Suppressor macrophage treated with lipopolysaccharide for 4 hours (primary cell): ENCODE measurements around the gene SRSF4.
"Not testable (repeated sequence)": the region's sequence is repeated elsewhere in the genome, so short reads cannot be mapped to it uniquely, and the experiment has no call there.

Experiments used
- DNase-seq: peaks from one replicate; pipeline ENCODE4 v3.0.0-alpha.2; 2020

Gene SRSF4

DNA sequence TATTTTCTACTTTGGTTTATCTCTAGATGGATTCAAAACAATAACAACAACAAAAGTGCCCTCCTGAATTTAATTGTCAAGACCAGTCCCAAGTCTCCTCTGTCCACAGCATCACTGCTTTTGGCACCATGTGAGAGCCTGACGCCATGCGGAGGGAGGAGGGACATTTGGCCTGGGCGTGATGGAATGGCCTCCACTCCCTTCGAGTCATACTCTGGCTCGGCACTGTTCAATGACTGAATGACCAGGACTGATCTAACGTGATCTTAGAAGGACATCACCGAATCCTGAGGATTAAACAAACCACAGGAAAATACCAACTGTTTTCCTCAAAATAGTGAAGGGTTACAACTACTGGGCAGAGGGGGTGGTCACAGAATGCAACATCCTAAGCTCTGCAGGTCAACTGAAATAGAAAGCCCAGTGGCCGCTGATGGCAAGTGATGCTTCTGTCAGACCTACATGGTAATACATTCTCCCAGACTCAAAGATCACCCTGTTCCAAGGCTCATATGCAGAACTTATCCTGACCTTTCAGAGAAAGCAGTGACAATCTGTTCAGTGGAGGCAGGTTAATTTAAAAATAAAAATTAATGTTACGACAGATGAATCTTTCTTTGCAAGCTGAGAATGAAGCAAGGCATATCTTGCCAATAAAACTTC lies 19.1 kb downstream of the SRSF4 start:
- DNase-seq, result no peak

DNA sequence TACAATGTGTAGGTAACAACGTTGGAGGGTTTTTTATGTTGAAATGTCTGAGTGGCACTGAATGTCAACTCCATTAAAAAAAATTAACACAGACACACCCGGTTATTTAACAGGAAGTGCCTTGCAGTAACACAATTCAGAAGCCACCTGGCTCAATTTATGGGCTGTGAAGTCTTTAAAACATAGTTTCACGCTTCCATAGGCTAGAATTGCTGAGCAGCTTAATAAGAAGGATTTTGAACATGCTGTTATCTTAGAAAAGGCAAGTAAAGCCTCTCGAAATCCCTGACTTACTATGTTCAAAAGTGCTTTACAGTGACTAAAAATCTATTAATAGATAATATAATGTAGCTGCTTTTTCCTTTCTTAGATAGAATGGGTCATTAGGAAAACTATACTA lies 19.7 kb downstream of the SRSF4 start:
- no peak for DNase-seq

DNA sequence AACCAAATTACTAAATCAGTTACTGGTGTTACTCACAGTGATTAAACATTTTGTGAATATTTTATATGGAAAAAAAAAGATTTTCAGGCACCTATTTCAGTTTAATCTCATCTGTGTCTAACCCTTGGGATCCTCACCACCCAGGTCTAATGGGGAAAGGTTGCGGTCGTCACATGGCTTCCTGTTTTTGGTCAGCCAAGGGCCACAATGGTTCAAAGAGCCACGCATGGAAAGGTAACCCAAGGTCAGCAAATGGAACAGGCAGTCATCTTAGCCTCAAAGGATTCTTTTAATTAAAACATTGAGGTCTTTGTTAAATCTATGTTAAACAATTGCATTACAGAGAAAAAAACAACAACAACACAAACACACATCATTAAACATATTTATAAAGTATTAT lies 21.9 kb downstream of the SRSF4 start:
- DNase-seq, result no peak

DNA sequence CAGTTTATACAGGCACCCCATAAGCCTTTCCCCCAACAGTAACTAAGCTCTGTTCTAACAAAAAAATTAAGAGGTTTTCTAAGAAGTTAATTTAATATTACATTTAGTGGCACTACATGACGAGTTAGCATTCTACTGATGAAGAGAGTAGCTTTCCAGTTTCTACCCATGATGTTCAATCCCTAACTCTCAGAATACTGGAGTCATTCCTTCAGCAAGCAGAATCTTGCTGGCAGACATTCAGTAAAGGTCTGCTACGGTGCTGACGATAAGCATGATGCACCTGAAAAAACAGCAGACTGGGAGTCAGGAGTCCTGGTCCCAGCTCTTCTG lies 24.5 kb downstream of the SRSF4 start:
- DNase-seq, result no peak

DNA sequence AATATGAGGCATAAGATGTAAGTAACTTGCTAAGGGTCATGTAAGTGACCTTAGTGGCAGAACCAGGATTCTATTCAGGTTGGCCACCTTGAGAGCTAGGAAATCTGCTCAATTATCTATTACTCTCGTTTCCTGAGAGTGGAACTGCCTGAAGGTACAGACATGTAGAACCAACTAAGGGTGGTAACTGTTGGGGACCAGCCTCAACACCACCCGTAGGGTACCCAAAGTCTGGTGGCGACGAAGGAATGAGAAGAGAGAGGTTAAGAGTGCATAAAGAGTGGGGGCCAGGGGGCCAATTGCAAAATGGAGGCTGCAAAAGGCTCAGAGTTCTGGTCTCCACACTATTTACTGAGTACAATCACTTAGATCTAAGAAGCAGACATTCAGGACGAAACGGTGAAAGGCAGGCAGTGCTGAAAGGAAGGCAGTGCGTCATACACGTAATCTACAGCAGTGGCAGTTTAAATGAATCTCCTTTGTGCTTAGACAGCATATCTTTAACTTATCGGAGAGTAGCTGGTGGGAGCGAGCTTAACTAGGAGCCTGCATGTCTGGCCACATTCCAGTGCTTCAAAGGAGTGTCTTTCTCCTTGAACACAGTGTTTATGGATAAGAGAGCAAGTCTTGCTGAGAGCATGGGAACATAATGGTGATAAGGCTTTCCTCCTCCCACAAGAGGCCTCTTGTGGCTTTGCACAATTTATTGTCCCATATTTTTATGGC lies 25.0 kb downstream of the SRSF4 start:
- DNase-seq, result no peak

DNA sequence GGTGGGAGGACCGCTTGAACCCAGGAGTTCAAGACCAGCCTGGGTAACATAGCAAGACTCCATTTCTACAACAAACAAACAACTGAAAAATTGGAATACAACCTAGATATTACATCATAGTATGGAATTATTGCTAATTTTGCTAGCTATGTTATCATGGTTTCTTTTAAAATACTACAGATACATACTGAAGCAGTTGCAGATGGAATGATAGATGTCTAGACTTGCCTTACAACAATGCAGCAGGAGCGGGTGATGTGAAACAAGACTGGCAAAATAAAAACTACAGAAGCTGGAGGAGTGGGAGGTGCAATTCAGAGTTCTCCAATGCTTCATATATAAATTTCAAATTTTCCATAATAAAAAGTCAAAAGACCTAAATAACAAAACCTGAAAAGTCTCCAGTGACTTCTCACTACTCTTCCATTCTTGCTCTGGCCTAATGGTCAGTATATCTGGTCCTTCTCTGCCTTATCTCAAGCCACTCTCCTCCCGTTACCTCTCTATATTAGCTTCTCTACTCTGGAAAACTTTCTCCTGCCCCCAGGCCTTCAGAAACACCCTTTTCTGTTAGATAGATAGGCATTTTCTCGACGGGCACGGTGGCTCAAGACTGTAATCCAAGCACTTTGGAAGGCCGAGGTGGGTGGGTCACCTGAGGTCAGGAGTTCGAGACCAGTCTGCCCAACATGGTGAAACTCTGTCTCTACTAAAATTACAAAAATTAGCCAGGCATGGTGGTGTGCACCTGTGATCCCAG lies 29.5 kb downstream of the SRSF4 start:
- no peak for DNase-seq

DNA sequence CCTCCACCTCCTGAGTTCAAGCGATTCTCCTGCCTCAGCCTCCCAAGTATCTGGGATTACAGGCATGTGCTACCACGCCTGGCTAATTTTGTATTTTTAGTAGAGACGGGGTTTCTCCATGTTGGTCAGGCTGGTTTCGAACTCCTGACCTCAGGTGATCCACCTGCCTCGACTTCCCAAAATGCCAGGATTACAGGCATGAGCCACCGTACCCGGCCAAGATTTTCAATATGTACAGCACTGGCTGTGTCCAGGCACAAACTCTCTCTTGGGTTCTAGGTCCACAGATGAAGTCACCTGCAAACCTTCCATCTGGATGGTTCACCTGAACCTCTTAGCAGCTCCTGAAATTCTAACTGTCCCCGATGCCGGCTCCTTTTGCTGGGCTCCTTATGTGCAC lies 31.4 kb downstream of the SRSF4 start:
- DNase-seq, result not testable (repeated sequence)

DNA sequence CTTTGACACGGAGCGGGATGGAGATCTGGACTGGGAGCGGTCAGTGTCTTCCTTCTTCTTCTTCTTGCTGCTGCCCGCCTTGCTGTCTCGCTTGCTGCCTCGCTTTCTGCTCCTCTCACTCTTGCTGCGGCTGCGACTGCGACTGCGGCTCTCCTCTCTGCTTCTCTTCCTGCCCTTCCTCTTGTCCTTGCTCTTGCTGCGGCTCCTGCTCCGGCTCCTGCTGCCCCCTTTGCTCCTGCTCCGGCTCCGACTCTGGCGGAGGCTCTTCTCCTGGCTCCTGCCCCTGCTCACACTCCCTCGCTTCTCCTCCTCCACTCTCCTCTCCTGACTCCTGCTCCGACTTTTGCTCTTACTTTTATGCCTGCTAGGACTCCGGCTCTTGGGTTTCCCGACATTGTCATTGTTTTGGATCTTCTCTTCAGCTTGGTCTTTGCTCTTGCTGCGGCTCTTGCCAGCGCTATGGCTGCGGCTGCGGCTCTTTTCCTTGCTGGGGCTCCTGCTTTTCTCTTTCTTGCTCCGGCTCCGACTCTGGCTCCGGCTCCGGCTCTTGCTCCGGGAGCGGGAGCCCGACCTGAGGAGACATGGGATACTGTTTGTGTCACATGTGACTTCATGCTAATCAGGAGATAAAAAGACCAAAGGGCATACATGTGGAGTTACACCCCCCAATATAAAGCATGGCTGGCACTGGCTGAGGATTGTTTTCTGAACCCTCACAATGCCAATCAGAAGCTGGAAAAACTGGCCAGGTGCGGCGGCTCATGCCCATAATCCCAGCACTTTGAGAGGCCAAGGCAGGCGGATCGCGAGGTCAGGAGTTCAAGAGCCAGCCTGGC lies 32.8 kb downstream of the SRSF4 start:
- no peak for DNase-seq

DNA sequence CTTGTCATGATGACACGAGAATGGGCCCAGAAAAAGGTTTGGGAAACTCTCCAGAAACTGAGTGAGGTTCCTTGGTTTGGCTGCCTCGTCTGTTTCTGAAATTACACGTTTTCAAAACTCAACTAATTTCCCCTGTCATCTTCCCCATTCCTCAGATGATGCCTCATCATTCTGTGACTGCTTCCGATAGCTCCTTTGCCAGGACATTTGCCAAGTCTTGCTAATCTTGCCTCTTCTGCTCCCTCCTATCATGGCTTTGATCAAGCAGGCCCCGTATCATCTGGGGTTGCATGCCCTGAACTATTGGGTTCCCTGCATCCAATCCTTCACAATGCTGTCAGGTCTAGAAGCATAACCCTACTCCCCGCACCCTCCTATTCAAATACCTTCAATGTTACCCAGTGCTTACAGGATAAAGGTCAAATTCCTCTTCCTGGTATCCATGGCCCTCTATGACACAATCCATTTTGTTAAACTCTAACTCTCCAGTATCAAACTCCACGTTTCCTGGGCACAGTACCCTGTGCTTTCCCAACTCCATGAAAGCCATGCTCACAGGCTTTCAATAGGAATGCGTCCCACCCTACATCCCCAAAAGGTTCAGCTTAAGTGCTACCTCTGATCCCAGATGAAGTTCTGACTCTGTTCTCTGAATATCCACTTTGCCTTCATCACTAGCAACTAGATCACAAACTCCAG lies 35.8 kb downstream of the SRSF4 start:
- DNase-seq, result no peak

DNA sequence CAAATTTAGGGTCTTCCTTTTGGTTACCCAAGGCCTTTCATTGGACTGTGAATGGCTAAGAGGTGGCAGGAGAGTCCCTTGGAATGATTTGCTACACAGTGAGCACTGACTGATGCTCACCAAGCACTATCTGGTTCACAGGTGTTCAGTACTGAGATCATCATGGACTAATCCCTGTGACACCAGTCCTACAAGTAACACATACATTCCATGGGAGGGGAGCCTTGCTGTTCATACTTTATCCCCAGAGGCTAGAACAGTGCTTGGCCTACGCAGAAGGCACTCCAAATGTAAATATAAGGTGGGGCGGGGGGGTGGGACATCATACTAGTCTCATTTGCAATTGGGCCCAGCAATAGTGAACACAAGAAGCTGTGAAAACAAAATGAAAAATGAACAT lies 37.5 kb downstream of the SRSF4 start:
- DNase-seq, result no peak

DNA sequence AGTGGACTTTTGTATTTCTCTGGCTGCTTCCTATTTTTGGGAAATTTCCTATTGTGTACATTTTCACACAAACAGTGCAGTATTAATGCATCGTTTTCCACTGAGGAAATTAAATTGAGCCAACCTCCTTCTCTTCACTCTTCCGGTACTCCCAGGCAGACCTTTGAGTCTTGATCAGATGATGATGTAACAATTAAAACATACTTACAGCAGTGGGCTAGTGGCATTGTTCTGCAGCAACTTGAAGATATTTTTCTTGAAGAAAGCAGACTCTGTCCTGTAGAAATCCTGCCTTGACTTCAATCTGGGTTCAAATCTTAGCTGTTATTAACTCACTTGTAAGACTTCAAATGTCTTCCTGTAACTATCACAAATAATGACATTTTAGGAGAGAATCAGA lies 39.0 kb downstream of the SRSF4 start:
- DNase-seq, result no peak

DNA sequence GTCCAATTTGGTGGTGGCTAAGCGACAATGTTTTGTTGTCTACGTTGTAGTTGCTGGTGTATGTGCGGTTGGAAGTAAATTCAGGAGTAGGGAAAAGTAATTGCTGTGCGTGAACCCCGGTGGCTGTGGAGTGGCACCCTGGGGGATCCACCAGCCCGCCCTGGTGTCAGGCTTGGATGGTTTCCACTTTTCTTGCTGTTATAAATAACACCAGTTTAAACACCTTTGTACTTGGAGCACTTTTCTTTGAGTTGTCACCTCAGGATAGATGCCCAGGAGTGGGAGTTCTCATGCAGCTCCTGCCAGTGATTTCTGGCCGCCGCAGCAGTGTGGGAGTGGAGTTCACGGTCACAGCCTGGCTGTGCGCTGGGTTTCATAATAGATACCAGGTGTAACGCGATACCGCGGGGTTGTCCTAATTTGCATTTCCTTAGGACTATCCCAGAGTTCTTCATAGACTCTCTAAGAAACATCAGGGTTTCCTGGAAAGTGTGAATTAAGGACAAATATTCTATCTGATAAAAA lies 45.2 kb downstream of the SRSF4 start:
- no peak for DNase-seq

DNA sequence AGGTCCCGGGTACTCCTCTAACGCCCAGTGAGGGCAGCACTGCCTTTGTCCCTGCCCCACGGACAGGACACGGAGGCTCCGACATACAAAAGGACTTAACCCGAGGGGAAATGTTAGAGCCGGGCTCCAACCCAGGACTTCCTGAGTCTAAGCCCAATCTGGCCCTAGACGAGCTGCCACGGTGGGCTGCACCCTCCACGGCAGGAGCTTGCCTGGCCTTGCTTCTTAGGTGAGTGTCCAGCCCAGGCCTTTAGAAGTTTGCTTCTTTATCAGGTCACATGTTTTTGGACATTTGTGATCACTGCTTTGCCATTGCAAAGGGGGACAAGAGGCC lies 47.0 kb downstream of the SRSF4 start:
- DNase-seq, result no peak

DNA sequence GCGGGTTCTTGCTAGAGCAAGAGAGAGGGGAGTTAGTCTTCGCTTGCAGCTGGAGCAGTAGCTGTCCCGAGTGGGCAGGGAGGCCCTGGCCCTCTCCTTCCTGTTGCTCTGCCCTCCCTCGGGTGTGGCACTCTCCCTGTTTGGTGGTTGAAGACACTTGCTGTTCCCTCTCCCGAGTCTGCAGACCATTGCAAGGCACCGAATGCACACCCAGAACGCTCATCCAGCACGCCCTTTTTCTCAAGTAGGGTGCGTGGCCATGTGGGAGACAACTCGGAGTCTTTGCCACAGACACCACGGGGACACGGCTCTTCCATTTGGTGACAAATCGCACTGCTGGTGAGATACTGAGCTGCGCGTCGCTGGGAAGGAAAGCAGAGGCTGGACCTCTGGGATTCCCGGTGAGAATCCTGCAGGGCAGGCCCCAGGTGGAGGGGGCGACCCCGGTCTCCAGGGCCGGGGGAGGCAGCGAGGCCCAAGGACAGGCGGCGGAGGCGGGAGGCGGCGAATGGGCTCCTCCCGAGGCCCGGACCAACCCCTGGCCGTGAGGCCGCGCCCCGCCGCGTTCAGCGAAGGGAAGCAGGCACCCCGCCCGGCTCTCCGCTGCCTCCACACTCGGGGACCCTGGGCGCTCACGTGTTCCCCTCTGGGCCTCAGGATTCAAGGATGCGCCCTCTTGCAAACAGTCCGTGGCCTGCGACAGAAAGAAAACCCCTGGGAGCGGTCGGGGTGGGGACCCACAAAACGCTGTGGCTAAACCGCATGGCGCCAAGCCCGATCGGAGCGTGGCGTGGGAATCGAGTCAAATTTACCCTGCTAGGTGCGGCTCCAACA lies 47.6 kb downstream of the SRSF4 start:
- no peak for DNase-seq

DNA sequence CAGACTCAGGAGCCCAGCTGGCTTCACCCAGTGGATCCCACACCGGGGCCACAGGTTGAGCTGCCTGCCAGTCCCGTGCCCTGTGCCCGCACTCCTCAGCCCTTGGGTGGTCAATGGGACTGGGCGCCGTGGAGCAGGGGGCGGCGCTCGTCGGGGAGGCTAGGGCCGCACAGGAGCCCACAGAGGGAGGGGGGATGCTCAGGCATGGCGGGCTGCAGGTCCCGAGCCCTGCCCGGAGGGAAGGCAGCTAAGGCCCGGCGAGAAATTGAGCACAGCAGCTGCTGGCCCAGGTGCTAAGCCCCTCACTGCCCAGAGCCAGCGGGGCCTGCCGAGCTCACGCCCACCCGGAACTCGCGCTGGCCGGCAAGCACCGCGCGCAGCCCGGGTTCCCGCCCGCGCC lies 50.6 kb downstream of the SRSF4 start:
- DNase-seq, result not testable (repeated sequence)

DNA sequence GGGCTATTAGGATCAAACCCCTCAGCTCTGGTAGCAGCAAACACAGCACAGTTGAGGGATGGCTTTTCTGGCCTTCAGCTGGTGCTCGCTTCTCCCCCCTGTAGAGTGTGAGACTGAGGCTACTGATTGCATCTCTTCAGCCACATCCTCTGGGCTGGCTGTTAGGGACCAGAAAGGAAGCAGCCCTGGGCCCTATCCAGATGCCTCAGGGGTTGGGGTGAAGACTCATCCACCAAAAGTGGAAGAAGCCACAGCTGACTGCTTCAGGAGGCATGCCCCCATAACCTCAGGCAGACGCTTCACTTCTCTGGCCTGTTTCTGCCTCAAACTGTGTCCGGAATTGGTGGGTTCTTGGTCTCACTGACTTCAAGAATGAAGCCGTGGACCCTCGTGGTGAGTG lies 51.8 kb downstream of the SRSF4 start:
- DNase-seq, result no peak

DNA sequence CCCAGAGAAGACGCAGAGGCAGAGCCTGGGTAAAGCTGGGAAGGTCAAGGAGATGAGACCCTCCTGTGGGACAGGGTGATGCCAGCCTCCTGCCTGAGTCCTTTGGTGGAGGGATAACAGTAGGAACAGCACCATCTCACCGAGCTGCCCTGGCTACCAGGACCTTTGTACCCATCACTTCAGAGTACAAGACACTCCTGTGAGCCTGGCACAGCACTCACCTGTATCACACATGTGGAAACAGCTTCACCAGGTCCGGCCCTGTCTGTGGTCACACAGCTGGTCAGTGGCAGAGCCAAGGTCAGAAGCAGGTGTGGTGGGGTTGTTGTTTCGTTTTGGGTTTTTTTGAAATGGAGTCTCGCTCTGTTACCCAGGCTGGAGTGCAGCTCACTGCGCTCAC lies 53.0 kb downstream of the SRSF4 start:
- DNase-seq, result no peak

DNA sequence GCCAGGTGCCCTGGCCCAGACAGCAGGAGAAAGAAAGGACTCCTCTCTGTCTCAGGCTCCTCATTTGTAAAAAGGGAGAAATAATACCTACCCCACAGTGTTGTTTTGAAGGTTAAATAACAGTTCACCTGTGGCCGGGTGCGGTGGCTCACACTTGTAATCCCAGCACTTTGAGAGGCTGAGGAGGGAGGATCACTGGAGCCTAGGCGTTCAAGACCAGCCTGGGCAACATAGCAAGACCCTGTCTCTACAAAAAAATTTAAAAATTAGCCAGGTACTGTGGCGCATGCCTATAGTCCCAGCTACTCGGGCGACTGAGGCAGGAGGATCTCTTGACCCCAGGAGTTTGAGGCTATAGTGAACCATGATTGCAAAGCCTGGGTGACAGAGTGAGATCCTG lies 55.5 kb downstream of the SRSF4 start:
- no peak for DNase-seq

DNA sequence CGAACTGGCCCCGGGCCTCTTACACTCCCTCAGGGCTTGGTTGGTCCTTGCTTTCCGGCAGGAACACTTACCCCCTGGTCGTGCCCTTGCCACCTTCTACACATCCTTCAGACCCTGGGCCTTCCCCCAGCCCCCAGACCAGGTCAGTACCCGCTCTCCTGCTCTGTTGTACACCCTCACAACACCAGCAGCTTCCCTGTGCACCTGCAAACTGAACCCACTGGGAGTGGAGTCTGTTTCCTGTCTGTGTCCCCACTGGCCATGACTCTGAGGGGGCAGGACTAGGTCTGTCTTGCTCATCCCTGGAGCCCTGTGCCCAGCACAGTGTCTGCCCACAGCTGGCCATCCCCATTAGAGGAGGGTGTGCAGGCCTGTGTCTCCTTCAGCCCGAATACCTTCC lies 55.9 kb downstream of the SRSF4 start:
- no peak for DNase-seq

DNA sequence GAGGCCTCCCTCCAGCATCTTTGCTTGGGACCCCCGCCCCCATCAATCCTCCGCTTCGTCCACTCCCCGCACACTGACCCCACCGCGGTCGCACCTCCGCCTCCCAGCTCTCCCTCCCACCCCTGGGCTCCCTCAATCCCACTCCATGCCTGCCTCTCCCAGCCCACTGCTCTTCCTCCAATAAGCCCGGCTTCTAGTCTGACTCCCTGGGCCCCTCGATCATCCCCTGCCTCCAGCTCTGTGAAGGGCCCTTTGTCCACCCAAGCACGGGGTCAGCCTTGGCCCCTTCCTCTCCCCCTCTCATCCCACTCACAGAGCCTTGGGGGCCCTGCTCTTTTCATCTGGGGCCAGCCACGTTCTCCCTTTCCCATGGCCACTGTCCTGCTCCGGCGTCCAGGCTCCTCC lies 56.5 kb downstream of the SRSF4 start:
- no peak for DNase-seq

DNA sequence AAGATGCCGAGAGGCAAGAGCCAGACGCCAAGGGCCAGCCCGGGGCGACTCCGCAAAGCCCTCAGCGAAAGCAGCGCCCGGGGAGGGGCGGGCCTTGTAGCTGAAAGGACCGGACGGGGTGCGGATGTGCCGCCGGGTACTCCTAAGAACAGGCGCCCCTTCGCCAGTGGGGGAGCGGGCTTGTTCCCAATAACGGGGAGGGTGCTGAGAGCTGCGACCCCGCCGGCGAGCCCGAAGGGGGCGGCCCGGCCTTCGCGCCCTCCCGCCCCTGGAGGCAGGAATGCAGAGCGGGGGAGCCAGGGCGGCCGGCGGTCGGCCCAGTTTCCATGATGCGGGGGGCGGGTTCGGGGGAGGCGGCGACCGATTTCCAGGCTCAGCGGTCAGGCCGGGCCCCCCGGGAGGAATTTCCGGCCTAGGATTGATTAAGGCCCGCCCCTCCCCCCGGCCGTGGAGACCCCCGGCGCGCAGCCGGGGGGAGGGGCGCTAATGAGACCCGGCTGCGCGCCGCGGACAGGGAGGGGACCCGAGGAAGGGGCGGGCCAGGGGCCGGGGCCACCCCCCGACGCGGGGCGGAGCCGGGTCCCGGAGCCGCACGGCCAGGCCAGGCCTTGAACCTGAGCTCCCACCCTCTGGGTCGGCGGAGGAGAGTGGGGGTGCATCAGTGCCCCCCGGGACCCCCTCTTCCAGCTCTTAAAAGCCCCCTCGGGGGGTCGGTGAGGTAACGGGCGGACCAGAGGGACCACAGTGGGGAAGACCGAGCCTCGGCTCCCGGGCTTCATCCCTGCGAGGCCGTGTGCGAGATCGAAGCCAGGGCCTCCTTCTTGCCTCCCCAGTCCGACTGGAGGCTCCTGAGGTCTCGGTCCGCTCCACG lies 57.1 kb downstream of the SRSF4 start:
- peak; percentile 49 for DNase-seq
